ENCODE data around the gene NEUROD2. TPM values are rescaled to one million over a fixed set of nuclear protein-coding genes. Genes with fewer than 3 reads are reported as not detected.
A peak's percentile ranks its signal among the peaks of the same experiment; 100 is the strongest.

Gene NEUROD2
- total and polyA plus RNA-seq, 2 of the 13 experiments (the other 11 are each of a cell fraction or from before 2014, with no cell fraction given) = not detected

- no peak for TF ChIP-seq FOXA3 (CRISPR knock-in tag; IDR thresholded peaks at IDR 0.05)
- TF ChIP-seq CEBPB (IDR thresholded peaks at IDR 0.05; ENCODE audit: borderline replicate concordance, low read depth, low read length) = peak; percentile 97
- TF ChIP-seq HOMEZ (CRISPR knock-in tag; IDR thresholded peaks at IDR 0.05; ENCODE audit: low read depth) = no peak
- no peak for TF ChIP-seq ZNF451 (CRISPR knock-in tag; IDR thresholded peaks at IDR 0.05)
- no peak for TF ChIP-seq ZNF720 (CRISPR knock-in tag; IDR thresholded peaks at IDR 0.05)
- TF ChIP-seq PPARG (CRISPR knock-in tag; conservative IDR thresholded peaks at IDR 0.05) = no peak
- TF ChIP-seq ATF7 (IDR thresholded peaks at IDR 0.05) = no peak
- no peak for TF ChIP-seq ATF7 (CRISPR knock-in tag; IDR thresholded peaks at IDR 0.05)
- no peak for TF ChIP-seq IRX3 (CRISPR knock-in tag; IDR thresholded peaks at IDR 0.05; ENCODE audit: borderline replicate concordance, low read depth)
- peak; percentile 66; the same call in 1 of the 2 replicates for TF ChIP-seq GATAD2A (CRISPR knock-in tag; IDR thresholded peaks at IDR 0.05)
- no peak for TF ChIP-seq ZBTB38 (CRISPR knock-in tag; IDR thresholded peaks at IDR 0.05)
- 0 out of 2 replicates have a peak, but pooled peaks have one; percentile 47 for TF ChIP-seq MYPOP (CRISPR knock-in tag; IDR thresholded peaks at IDR 0.05)
- TF ChIP-seq DNMT1 (CRISPR knock-in tag; IDR thresholded peaks at IDR 0.05) = peak; percentile 35; the same call in 1 of the 2 replicates
- no peak for TF ChIP-seq ZSCAN5A (CRISPR knock-in tag; IDR thresholded peaks at IDR 0.05; ENCODE audit: borderline replicate concordance)
- TF ChIP-seq LCORL (IDR thresholded peaks at IDR 0.05) = no peak
- peak; percentile 29; the same call in 1 of the 2 replicates for TF ChIP-seq LCORL (CRISPR knock-in tag; IDR thresholded peaks at IDR 0.05)
- TF ChIP-seq ZNF350 (CRISPR knock-in tag; IDR thresholded peaks at IDR 0.05; ENCODE audit: borderline replicate concordance, low read depth) = peak; percentile 69; the same call in 1 of the 2 replicates
- TF ChIP-seq HMGXB4 (CRISPR knock-in tag; IDR thresholded peaks at IDR 0.05; ENCODE audit: borderline replicate concordance in 1 of 2, low read depth in 1 of 2) = peak in 1 of 2 experiments; percentile 26; a peak in 1 of 4 replicates
- TF ChIP-seq ARID5B (CRISPR knock-in tag; IDR thresholded peaks at IDR 0.05) = 0 out of 2 replicates have a peak, but pooled peaks have one; percentile 11
- no peak for TF ChIP-seq ZSCAN20 (CRISPR knock-in tag; IDR thresholded peaks at IDR 0.05; ENCODE audit: borderline replicate concordance)
These were observed 22.2 kb upstream of the NEUROD2 start (continued) for GRCh38 chr17:39629898-39630297.

Measured in HepG2 (cell line).